GM23338 (cell line): Measurements from ENCODE around the gene MOGAT2. TPM values are rescaled to one million over a fixed set of nuclear protein-coding genes. Genes with fewer than 3 reads are reported as not detected.

Source experiments
- ATAC-seq: fragments of 200-7000 bp; cut with Tn5 transposase; 3 replicates; pipeline ENCODE4 v1.9.1; 2020
- DNase-seq: peaks from one replicate; pipeline ENCODE4 v3.0.0-alpha.2; 2015; ENCODE audit warnings: low spot score
- H2AFZ ChIP-seq: fragments of 200-600 bp; sonication (generic); 2 replicates; pipeline ENCODE4 v1.8.0; 2016; ENCODE audit warnings: antibody characterized with exemption, mild to moderate bottlenecking, moderate library complexity
- H3F3A ChIP-seq: fragments of 200-600 bp; sonication (generic); replicated peaks from 2 replicates; pipeline ENCODE4 v1.8.0; 2017; ENCODE audit warnings: antibody characterized with exemption, mixed run types, low read depth
- H3K27ac ChIP-seq: fragments of 200-600 bp; sonication (generic); 2 replicates; pipeline ENCODE4 v1.6.1; 2016; ENCODE audit warnings: low read depth
- H3K27me3 ChIP-seq: fragments of 200-600 bp; sonication (generic); 2 replicates; pipeline ENCODE4 v1.8.0; 2016; ENCODE audit warnings: mild to moderate bottlenecking, mixed run types, moderate library complexity; ENCODE audit not compliant: insufficient read depth
- H3K36me3 ChIP-seq: fragments of 200-600 bp; sonication (generic); 2 replicates; pipeline ENCODE4 v1.8.0; 2016; ENCODE audit warnings: mild to moderate bottlenecking; ENCODE audit not compliant: insufficient read depth
- H3K4me1 ChIP-seq: fragments of 200-600 bp; sonication (generic); 2 replicates; pipeline ENCODE4 v1.8.0; 2016; ENCODE audit warnings: mild to moderate bottlenecking, moderate library complexity; ENCODE audit not compliant: insufficient read depth
- H3K4me2 ChIP-seq: fragments of 200-600 bp; sonication (generic); 2 replicates; pipeline ENCODE4 v1.7.1; 2017; ENCODE audit warnings: mixed run types
- H3K4me3 ChIP-seq: fragments of 200-600 bp; sonication (generic); 2 replicates; pipeline ENCODE4 v1.6.1; 2016; ENCODE audit warnings: mixed run types
- H3K79me2 ChIP-seq: fragments of 200-600 bp; sonication (generic); replicated peaks from 2 replicates; pipeline ENCODE4 v1.8.0; 2017; ENCODE audit warnings: mild to moderate bottlenecking; ENCODE audit not compliant: insufficient read depth
- H3K9me2 ChIP-seq: fragments of 200-600 bp; sonication (generic); 2 replicates; pipeline ENCODE4 v1.8.0; 2017; ENCODE audit not compliant: insufficient read depth
- H4K20me1 ChIP-seq: fragments of 200-600 bp; sonication (generic); replicated peaks from 2 replicates; pipeline ENCODE4 v1.8.0; 2017; ENCODE audit warnings: mild to moderate bottlenecking; ENCODE audit not compliant: insufficient read depth
- H3K27ac Mint-ChIP-seq: 2 replicates; pipeline ENCODE4 v1.8.0; 2020; ENCODE audit warnings: inconsistent platforms, mild to moderate bottlenecking, moderate library complexity, mixed read lengths
- H3K27me3 Mint-ChIP-seq: 3 replicates; pipeline ENCODE4 v1.8.0; 2022; ENCODE audit warnings: low read depth, mild to moderate bottlenecking, moderate library complexity, mixed read lengths, inconsistent platforms; ENCODE audit not compliant: insufficient read depth, poor library complexity
- H3K36me3 Mint-ChIP-seq: 3 replicates; pipeline ENCODE4 v1.8.0; 2021; ENCODE audit warnings: low read depth, mild to moderate bottlenecking, inconsistent platforms, moderate library complexity, mixed read lengths
- H3K4me1 Mint-ChIP-seq: 3 replicates; pipeline ENCODE4 v1.8.0; 2020; ENCODE audit warnings: mild to moderate bottlenecking, inconsistent platforms, mixed read lengths
- H3K4me3 Mint-ChIP-seq: 3 replicates; pipeline ENCODE4 v1.8.0; 2021; ENCODE audit warnings: moderate library complexity, mild to moderate bottlenecking, inconsistent platforms, mixed read lengths
- H3K9me3 Mint-ChIP-seq: 3 replicates; pipeline ENCODE4 v1.8.0; 2020; ENCODE audit warnings: moderate library complexity, mild to moderate bottlenecking, inconsistent platforms, mixed read lengths
- ETS1 ChIP-seq: IDR thresholded peaks from 2 replicates; pipeline ENCODE4 v1.6.1; 2016; ENCODE audit warnings: antibody characterized with exemption
- EZH2 ChIP-seq: fragments of 200-600 bp; sonication (generic); IDR thresholded peaks from one replicate; pipeline ENCODE4 v1.8.0; 2017; ENCODE audit warnings: antibody characterized with exemption, mild to moderate bottlenecking, low read depth; ENCODE audit not compliant: unreplicated experiment
- EZH2phosphoT487 ChIP-seq: fragments of 200-600 bp; sonication (generic); IDR thresholded peaks from one replicate; pipeline ENCODE4 v1.8.1; 2018; ENCODE audit warnings: antibody characterized with exemption; ENCODE audit not compliant: unreplicated experiment
- JUNB ChIP-seq: IDR thresholded peaks from one replicate; pipeline ENCODE4 v1.6.1; 2016; ENCODE audit warnings: antibody characterized with exemption; ENCODE audit not compliant: unreplicated experiment
- NANOG ChIP-seq: IDR thresholded peaks from 2 replicates; pipeline ENCODE4 v1.6.1; 2016; ENCODE audit warnings: antibody characterized with exemption, borderline replicate concordance
- STAT1 ChIP-seq: IDR thresholded peaks from one replicate; pipeline ENCODE4 v1.6.1; 2016; ENCODE audit warnings: antibody characterized with exemption; ENCODE audit not compliant: unreplicated experiment
- ZNF114 ChIP-seq: fragments of 250-450 bp; sonication (Bioruptor Pico); IDR thresholded peaks from 2 replicates; pipeline ENCODE4 v1.5.0; 2020; ENCODE audit warnings: mild to moderate bottlenecking, moderate library complexity
- ZNF331 ChIP-seq: fragments of 250-450 bp; sonication (Bioruptor Pico); IDR thresholded peaks from 2 replicates; pipeline ENCODE4 v1.5.0; 2020; ENCODE audit warnings: low read depth, mild to moderate bottlenecking, moderate library complexity
- ZNF462 ChIP-seq: fragments of 250-450 bp; sonication (Bioruptor Pico); IDR thresholded peaks from 2 replicates; pipeline ENCODE4 v1.5.0; 2020; ENCODE audit warnings: mild to moderate bottlenecking, moderate library complexity
- polyA plus RNA-seq: library from polyadenylated mRNA; unstranded; fragments of >200 nt; fragmentation: Nextera tagmentation; extraction: Ambion mirVana; gene quantifications from 2 replicates; pipeline ENCODE4 v1.2.1, GENCODE V29; 2016
- total RNA-seq: library from RNA; depleted of rRNA; stranded (reverse); fragments of >200 nt; shearing (Covaris generic); gene quantifications from 2 replicates; pipeline ENCODE4 v1.2.3, GENCODE V29; 2014

The MOGAT2 gene
- total and polyA plus RNA-seq, 2 experiments from 2014 or later: not detected

GRCh38 chr11:75728992-75729391, 11.4 kb downstream of the MOGAT2 start (continued):
- no peak for TF ChIP-seq ZNF462
- no peak for TF ChIP-seq JUNB
- TF ChIP-seq EZH2: no peak
- TF ChIP-seq ETS1: no peak
- no peak for TF ChIP-seq NANOG
- TF ChIP-seq STAT1: no peak
- no peak for TF ChIP-seq ZNF331 (CRISPR knock-in tag)
- no peak for TF ChIP-seq ZNF114 (CRISPR knock-in tag)

- H3K4me3 Mint-ChIP-seq: no peak overlapping the region
- TF ChIP-seq ZNF331 (CRISPR knock-in tag) (no peak), JUNB (no peak), ZNF462 (no peak), EZH2phosphoT487 (no peak)
Observed at GRCh38 chr11:75731095-75731494, 13.5 kb downstream of the MOGAT2 start.

More at GRCh38 chr11:75731095-75731494, 13.5 kb downstream of the MOGAT2 start:
- Histone ChIP-seq H3K27ac (no peak overlapping the region), H2AFZ (no peak overlapping the region), H3K9me2 (0 out of 2 replicates have a peak, but pooled peaks cover 4% of the 10 kb centered on the region), H3K4me3 (no peak overlapping the region), H3F3A (no peaks in the 10 kb centered on the region), H3K79me2 (no peaks in the 10 kb centered on the region), H3K27me3 (no peaks in the 10 kb centered on the region), H3K4me2 (no peak overlapping the region), H4K20me1 (no peaks in the 10 kb centered on the region; the same call in 1 of the 2 replicates), H3K4me1 (no peaks in the 10 kb centered on the region), H3K36me3 (no peaks in the 10 kb centered on the region)
- Mint-ChIP-seq H3K36me3 (no peaks in the 10 kb centered on the region), H3K27me3 (peaks cover 10% of the 10 kb centered on the region), H3K27ac (no peak overlapping the region), H3K4me1 (peaks cover 3% of the 10 kb centered on the region; the same call in 1 of the 3 replicates), H3K9me3 (no peaks in the 10 kb centered on the region)
- no peak for ATAC-seq
- DNase-seq: no peak
